GM19351 (cell line): Measurements from ENCODE around the gene PPIH.
"Not testable (repeated sequence)": the region's sequence is repeated elsewhere in the genome, so short reads cannot be mapped to it uniquely, and the experiment has no call there.

Source experiments
- ATAC-seq: cut with Tn5 transposase; IDR thresholded peaks from one replicate; pipeline ENCODE4 v1.9.1; 2021; ENCODE audit warnings: mild to moderate bottlenecking, moderate library complexity; ENCODE audit not compliant: unreplicated experiment

The PPIH gene

GRCh38 chr1:42681741-42682483 is 23.7 kb downstream of the PPIH start, which contains the start of gene YBX1:
Gene YBX1, plus strand, starts transcription at chr1:42682418. Its CDS starts 148 bp downstream, at chr1:42682566.
- peak; percentile 90 for ATAC-seq

DNA sequence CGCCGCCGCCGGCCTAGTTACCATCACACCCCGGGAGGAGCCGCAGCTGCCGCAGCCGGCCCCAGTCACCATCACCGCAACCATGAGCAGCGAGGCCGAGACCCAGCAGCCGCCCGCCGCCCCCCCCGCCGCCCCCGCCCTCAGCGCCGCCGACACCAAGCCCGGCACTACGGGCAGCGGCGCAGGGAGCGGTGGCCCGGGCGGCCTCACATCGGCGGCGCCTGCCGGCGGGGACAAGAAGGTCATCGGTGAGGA is 24.2 kb downstream of the PPIH start:
- ATAC-seq, result peak; percentile 22

GRCh38 chr1:42682739-42683531 is 24.7 kb downstream of the PPIH start:
- ATAC-seq, result peak; percentile 46

DNA sequence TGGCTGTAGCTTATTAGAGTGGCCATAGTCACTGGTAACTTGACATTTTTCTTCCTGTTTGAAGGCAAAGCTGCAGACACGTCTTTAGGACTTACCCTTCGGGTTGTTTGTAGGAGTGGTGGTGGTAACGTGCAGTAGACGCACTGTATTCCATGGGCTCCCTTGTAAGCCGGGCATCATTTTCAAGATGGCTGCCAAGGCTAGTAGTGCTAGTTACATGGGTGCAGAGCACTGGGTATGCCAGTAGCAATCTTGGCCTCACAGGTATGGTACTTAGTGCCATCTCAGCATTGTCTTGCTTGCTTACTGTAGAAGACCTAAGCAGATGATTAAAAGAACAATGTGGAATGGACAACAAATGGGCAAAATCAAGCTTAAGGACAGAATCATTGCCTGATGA is 25.9 kb downstream of the PPIH start:
- no peak for ATAC-seq

- ATAC-seq, result no peak
Measured at GRCh38 chr1:42686418-42686817, 28.2 kb downstream of the PPIH start.

- no peak for ATAC-seq
Measured at GRCh38 chr1:42689912-42690311, 31.7 kb downstream of the PPIH start.

GRCh38 chr1:42690477-42691156 is 32.4 kb downstream of the PPIH start:
- no peak for ATAC-seq

GRCh38 chr1:42691157-42691498 is 32.9 kb downstream of the PPIH start:
- ATAC-seq, result no peak

DNA sequence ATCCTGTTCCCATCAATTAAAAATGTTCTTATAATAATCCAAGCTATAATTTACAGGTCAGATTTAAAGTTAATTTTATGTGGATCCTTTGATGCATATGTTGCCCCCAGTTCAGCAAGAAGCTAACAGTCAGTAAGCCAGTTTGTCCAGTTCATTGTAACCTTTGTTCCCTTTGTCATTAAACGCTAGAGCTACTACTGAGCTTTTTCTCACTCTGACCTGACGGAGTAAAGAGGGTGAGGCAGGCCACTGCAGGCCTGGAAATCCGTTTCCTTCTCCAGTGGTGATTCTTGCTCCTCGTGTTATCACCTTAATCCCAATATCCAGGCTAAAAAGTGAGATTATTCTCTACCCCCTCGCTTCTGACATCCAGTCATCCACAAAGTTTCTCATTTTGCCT is 34.2 kb downstream of the PPIH start:
- ATAC-seq, result no peak

DNA sequence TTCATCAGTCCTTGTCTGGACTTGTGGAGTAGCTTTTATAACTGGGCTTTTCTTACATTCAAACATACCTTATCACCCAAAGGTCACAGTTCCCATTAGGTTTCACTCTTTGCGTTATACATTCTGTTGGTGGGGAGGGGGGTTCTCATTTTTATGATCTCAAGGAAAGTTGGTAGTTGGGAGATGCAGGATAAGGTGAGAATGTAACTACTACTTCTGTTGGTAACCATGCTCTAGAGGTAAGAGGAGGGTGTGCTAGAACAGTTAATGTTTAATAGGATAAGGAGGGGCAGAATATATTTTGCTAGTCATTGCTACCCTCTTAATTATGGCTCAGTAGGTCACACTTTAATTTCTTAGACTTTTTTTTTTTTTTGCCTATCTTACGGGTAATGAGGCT is 34.7 kb downstream of the PPIH start:
- ATAC-seq, result no peak

DNA sequence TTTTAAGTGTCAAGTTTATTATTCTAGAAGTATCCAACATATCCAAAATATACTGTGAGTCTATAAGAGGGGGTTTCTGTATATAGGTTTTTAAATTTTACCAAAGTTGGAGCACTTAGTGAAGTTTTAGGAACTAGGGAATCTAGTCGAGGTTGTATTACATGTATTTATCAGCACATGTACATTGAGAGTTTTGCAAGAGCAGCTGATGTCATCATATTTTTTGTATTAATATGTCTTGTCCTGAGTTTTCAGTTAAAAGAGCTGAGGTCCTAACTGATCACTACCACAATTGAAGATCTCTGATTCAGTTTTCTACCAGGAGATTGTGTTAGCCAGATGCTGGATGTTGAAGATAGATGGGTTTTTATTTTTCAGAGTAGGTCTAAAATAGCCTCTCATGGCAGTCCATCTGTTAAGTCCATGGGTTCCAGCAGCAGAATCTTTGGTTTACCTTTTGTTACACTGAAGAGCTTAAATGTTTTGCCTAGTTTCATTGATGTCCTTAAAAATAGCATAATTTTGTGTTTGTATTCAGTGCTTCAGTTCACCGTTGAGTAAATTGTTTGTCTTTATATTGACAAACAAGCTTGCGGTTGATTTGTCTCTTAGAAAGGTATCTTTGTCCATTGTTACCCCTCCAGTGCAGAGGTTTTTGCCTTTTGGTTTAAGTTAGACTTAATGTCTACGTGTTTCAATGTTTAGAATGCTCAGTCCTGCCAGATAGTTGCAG is 40.0 kb downstream of the PPIH start:
- no peak for ATAC-seq

DNA sequence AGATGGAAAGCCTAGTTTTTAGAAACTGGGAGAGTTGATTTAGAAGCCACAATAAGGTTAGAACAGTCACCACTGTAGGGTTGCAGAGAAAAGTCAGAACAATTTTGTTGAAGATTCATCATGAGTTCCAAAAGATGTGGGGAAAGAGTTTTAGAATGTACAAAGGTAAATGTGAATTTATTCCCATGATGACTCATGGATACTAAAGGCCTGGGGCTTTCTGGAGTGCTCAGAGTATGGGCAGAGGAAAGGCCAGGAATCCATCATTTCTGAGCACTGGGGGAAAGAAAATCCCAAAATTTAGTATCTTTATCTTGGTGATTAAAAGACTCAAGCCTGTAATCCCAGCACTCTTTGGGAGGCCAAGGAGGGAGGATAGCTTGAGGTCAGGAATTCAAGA is 41.8 kb downstream of the PPIH start:
- no peak for ATAC-seq

GRCh38 chr1:42703888-42704464 is 45.8 kb downstream of the PPIH start:
- no peak for ATAC-seq

DNA sequence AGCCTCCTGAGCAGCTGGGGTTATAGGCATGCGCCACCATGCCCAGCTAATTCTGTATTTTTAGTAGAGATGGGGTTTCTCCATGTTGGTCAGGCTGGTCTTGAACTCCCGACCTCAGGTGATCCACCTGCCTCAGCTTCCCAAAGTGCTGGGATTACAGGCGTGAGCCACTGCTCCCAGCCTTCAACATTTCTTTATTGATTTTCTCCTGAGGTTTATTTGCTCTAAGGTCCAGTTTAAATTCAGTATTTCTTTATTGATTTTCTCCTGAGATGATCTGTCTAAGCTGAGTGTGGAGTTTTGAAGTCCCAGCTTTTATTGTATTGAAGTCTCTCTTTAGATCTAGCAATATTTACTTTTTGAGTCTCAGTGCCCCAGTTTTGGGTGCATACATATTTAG is 54.6 kb downstream of the PPIH start:
- ATAC-seq, result not testable (repeated sequence)

DNA sequence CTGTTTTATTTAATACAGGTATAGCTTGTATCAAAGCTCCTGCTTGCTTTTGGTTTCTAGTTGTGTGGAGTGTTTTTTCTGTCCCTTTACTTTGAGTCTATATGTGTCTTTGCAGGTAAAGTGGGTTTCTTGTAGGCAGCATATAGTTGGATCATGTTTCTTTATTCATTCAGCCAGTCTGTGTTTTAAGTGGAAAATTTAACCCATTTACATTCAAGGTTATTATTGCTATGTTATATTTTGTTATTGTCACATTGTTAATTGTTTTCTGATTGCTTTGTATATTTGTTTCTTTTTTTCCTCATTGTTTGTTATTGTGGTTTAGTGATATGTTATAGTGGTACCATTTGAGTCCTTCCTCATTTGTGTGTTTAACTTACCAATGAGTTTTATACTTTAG is 55.1 kb downstream of the PPIH start:
- ATAC-seq, result no peak

GRCh38 chr1:42714441-42714840 is 56.2 kb downstream of the PPIH start:
- ATAC-seq, result not testable (repeated sequence)

DNA sequence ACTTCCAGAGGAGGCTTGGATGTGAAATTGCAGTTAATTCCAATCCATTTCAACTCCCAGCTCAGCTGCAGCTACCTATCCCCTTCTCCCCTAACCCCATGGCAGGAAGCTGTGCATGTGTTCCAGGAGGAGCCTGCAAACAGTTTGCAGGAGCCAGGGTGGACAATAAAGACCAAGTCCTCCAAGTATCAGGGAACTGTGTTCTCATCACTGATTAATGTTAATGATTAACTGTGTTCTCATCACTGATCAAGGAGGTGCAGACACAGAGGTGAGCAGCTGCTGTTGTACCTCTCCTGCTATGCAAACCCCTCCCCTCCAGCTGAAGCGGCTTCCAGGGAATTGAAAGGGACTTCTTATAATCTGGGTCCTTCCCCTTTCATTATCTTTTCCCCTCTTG is 62.6 kb downstream of the PPIH start:
- no peak for ATAC-seq

DNA sequence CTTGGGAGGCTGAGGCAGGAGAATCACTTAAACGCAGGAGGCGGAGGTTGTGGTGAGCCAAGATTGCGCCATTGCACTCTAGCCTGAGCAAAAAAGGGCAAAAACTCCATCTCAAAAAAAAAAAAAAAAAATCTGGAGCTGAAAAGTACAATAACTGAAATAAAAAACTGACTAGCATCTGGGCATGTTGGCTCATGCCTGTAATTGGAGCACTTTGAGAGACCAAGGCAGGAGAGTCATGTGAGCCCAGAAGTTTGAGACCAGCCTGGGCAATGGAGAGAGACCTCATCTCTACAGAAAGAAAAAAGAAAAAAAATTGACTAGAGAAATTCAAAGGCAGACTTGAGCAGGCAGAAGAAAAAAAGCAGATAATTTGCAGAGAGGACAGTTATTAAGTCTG is 63.7 kb downstream of the PPIH start:
- no peak for ATAC-seq

GRCh38 chr1:42722403-42722802 is 64.2 kb downstream of the PPIH start:
- ATAC-seq, result not testable (repeated sequence)

DNA sequence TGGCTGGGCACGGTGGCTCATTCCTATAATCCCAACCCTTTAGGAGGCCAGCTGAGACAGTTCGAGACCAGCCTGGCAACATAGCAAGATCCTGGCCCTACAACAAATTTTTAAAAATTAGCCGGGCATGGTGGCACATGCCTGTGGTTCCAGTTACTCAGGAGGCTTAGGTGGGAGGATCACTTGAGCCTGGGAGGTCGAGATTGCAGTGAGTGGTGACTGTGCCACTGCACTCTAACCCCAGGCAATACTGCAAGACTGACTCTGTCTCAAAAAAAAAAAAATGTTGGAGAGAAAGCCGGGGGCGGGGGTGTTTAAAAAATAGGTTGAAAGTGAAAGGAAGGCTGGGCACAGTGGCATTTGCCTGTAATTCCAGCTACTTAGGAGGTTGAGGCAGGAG is 65.3 kb downstream of the PPIH start:
- ATAC-seq, result no peak

GRCh38 chr1:42725820-42726219 is 67.6 kb downstream of the PPIH start:
- ATAC-seq, result not testable (repeated sequence)
